GM12892 (cell line): Measurements from ENCODE around the gene CRYL1.

ENCODE experiments used
- POLR2A ChIP-seq: IDR thresholded peaks from 2 replicates; pipeline ENCODE4 v1.6.1; 2011; ENCODE audit warnings: low read depth, low read length, control low read depth
- POLR2AphosphoS5 ChIP-seq: IDR thresholded peaks from 2 replicates; pipeline ENCODE4 v1.6.1; 2011; ENCODE audit warnings: low read depth, low read length, control low read depth
- TAF1 ChIP-seq: IDR thresholded peaks from 2 replicates; pipeline ENCODE4 v1.6.1; 2011; ENCODE audit warnings: low read depth, mild to moderate bottlenecking, control low read depth, low read length, borderline replicate concordance

DNA sequence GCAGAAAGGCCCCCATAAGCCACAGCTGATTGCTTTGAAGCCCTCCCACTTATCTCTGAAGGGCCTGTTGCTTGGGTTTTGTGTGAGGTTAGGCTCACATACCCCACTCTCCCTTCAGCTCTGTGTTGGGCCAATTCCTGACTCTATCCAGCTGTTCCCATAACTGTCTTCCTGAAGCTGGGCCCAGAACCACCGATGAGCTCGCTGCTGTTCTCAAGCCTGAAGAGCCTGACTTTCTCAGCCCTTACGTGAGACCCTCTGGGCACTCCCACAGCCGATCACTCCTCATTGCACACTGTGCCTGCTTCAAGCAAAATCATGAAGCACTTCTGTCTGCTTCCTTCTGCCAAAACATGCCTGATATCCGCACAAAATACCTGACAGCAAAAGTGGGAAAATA, 124.1 kb downstream of the CRYL1 start:
- TF ChIP-seq POLR2A (no peak), POLR2AphosphoS5 (no peak), TAF1 (no peak)
